Activated CD4-positive, alpha-beta T cell treated with anti-CD3 and anti-CD28 coated beads for 36 hours (primary cell): ENCODE results near the gene NUDCD3. TPM values are rescaled to one million over a fixed set of nuclear protein-coding genes. Genes with fewer than 3 reads are reported as not detected.

Experiments used
- ATAC-seq: fragments of 200-7000 bp; cut with Tn5 transposase; one replicate; pipeline ENCODE4 v1.10.0; 2021; ENCODE audit warnings: mild to moderate bottlenecking, moderate library complexity
- CTCF ChIA-PET: fragments of 350-600 bp; sonication (Branson Sonifier 250); formaldehyde crosslinking; loops from one replicate; lab custom pipeline; 2021; ENCODE audit warnings: antibody characterized with exemption; lab: Charles Lee
- POLR2A ChIA-PET: fragments of 350-600 bp; sonication (Branson Sonifier 250); formaldehyde crosslinking; loops from one replicate; lab custom pipeline; 2021; ENCODE audit warnings: antibody characterized with exemption, inconsistent platforms; lab: Charles Lee
- DNase-seq: peaks from one replicate; pipeline ENCODE4 v3.0.0-alpha.2; 2020
- H3K27ac Mint-ChIP-seq: one replicate; pipeline ENCODE4 v1.8.0; 2021; ENCODE audit warnings: mixed read lengths
- H3K27me3 Mint-ChIP-seq: one replicate; pipeline ENCODE4 v1.8.0; 2021; ENCODE audit warnings: mixed read lengths
- H3K36me3 Mint-ChIP-seq: one replicate; pipeline ENCODE4 v1.8.0; 2021; ENCODE audit warnings: low read depth, mixed read lengths
- H3K4me1 Mint-ChIP-seq: one replicate; pipeline ENCODE4 v1.8.0; 2021; ENCODE audit warnings: mixed read lengths
- H3K4me3 Mint-ChIP-seq: one replicate; pipeline ENCODE4 v1.8.0; 2021; ENCODE audit warnings: mild to moderate bottlenecking, moderate library complexity, mixed read lengths
- H3K9me3 Mint-ChIP-seq: one replicate; pipeline ENCODE4 v1.8.0; 2021; ENCODE audit warnings: low read depth, mixed read lengths
- intact Hi-C, 2 experiments: fragments of 100-400 bp; cut with DNase I in 1 of 2; cut with micrococcal nuclease in 1 of 2; formaldehyde crosslinking; loops; one replicate each; pipeline versions ENCODE4 v1.14.2 to v1.15.1; 2022 to 2024; cut with DNase I, micrococcal nuclease
- total RNA-seq, 2 experiments: library from RNA; stranded (reverse); gene quantifications; one replicate each; pipeline ENCODE4 v1.2.3, GENCODE V29; 2021

NUDCD3 gene
- total RNA-seq, 2 experiments from 2014 or later, result 70.3 to 77.6 TPM

DNA sequence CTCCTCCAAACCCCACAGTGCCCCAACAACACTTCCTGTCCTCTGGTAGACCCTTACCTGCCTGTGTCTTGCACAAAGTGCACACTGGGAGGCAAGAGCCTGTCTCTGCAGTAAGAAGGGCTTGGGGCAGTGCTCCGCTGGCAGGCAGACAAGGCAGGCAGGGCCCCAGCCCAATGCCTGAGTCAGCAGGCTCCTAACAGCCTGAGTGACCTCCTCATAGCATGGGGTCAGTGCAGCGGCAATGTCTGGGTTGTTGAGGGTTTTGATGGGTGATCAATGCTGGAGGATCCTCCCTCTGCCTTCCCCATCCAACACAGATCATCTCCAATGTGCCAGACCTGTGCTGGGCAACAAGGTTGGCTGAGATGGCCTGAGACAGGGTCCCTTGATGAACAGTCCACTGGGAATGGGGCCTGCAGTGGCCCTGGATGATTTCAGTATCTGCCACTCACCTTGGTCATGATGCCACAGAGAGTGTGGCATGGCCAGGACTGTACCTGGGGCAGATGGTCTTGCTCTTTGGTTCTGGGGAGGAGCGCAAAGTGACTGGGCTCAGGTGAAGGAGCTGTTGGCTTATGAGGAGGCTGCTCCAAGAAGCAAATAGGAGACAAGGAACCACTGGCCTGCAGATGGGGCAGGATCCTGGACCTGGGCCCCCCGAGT lies 109.5 kb downstream of the NUDCD3 start:
- H3K4me3 Mint-ChIP-seq, result no peak overlapping the region
- peaks cover 3% of the 10 kb centered on the region for H3K36me3 Mint-ChIP-seq
- ATAC-seq, result no peak
- CTCF ChIA-PET, result interaction anchor here (0.7 kb wide), 1 partner anchor 10 kb away, joined by 3 read pairs; no protein-coding TSS in a partner anchor
- no peaks in the 10 kb centered on the region for H3K4me1 Mint-ChIP-seq
- H3K9me3 Mint-ChIP-seq, result no peaks in the 10 kb centered on the region
- H3K27me3 Mint-ChIP-seq, result no peaks in the 10 kb centered on the region
- POLR2A ChIA-PET, result no interaction called here
- intact Hi-C loops, result no loop called here
- H3K27ac Mint-ChIP-seq, result no peak overlapping the region
- no peak for DNase-seq

- ATAC-seq (no peak), DNase-seq (no peak)
- ChIA-PET POLR2A (no interaction called here), CTCF (no interaction called here)
- no peaks in the 10 kb centered on the region for H3K4me1 Mint-ChIP-seq
- intact Hi-C loops, result no loop called here
- no peak overlapping the region for H3K4me3 Mint-ChIP-seq
- H3K9me3 Mint-ChIP-seq, result no peaks in the 10 kb centered on the region
- no peak overlapping the region for H3K27ac Mint-ChIP-seq
- no peaks in the 10 kb centered on the region for H3K27me3 Mint-ChIP-seq
- peaks cover 3% of the 10 kb centered on the region for H3K36me3 Mint-ChIP-seq
Observed at GRCh38 chr7:44380189-44380830, 110.1 kb downstream of the NUDCD3 start.

DNA sequence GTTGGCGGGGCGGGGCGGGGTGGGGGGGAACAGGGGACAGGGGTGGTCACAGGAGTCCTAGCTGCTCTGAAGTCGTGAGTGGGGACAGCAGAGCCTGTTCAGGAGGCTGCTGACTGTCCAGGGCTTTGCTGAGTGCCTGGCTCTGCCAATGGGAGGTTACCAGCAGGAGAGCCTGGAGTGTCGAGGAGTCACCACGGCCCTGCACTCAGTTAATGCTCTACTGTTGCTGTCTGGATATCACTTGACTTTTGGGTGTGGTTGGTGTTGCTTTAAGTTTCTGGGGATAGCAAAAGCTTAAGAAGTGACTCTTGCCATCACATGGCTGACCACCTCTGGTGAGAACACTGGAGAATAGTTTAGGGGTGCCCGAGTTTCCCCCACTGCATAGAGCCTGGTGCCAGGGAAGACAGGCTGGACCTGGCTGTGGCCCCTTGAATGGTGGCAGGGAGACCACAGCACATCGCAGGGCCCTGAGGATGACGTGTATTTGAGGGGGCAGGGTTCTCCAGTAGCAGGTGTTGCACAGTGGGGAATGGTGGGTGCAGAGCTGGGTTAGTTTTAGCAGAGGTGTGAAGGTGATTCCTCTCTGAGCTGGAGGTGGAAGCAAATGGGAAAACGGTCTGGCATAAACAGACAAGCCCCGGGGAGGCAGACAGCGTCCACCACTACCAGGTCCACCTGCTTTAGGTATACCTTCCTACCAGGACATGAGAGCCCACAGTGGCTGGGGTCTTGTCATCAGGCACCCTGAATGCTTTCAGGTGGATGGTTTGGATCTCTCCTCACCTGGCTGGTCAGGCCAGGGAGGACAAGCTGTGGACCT lies 110.9 kb downstream of the NUDCD3 start:
- H3K9me3 Mint-ChIP-seq, result no peaks in the 10 kb centered on the region
- H3K27me3 Mint-ChIP-seq, result no peaks in the 10 kb centered on the region
- CTCF ChIA-PET, result interaction anchor here (0.5 to 1.4 kb wide), 2 partner anchors 186 to 1242 kb away, joined by 3 to 4 read pairs; no protein-coding TSS in a partner anchor
- intact Hi-C loops, result no loop called here
- no peak overlapping the region for H3K27ac Mint-ChIP-seq
- no peak for DNase-seq
- no peak for ATAC-seq
- no peak overlapping the region for H3K4me3 Mint-ChIP-seq
- H3K36me3 Mint-ChIP-seq, result no peaks in the 10 kb centered on the region
- POLR2A ChIA-PET, result no interaction called here
- no peaks in the 10 kb centered on the region for H3K4me1 Mint-ChIP-seq

GRCh38 chr7:44378744-44379143 lies 111.7 kb downstream of the NUDCD3 start:
- CTCF ChIA-PET, result interaction anchor here (1.4 kb wide), 1 partner anchor 187 kb away, joined by 3 read pairs; no protein-coding TSS in a partner anchor
- no peaks in the 10 kb centered on the region for H3K9me3 Mint-ChIP-seq
- H3K27ac Mint-ChIP-seq, result no peak overlapping the region

DNA sequence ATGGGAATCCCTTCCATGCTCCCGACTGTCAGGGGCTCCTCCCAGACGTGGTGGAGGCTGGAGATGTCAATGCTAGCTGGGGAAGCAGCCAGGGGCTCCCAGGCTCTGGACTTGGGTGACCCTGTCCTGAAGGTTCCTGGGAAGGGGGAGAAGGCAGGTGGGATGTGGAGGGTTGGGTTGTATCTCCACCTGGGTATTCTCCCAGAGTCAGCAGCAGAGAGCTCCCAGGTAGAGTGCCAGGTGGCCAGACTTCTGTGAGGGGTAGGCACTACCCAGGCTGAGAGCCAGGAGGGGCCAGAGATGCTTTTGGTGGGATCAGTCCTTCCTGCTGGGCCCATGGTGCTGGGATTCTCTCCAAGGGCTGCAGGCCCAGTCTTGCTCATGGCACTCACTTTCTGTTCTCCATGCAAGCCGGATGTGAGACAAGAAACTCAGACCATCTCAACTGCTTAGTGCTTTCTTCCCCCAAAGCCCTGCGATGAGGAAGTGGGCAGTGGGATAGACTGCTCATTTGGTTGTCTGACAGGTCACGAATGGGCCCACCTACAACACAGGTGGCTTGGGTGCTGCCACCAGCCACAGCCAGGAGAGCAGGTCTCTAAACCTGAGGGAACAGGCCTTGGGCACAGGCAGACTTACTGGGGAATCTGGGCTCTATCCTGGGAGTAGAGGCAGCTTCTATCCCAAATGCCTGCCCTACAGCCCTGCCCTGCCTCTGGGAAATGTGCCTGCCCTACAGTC lies 112.6 kb downstream of the NUDCD3 start:
- no peaks in the 10 kb centered on the region for H3K9me3 Mint-ChIP-seq
- POLR2A ChIA-PET, result no interaction called here
- intact Hi-C loops, result no loop called here
- ATAC-seq (no peak), DNase-seq (no peak)
- H3K4me3 Mint-ChIP-seq, result no peak overlapping the region
- H3K27ac Mint-ChIP-seq, result no peak overlapping the region
- H3K27me3 Mint-ChIP-seq, result peaks cover 2% of the 10 kb centered on the region
- CTCF ChIA-PET, result interaction anchor here (0.5 to 1.3 kb wide), 3 partner anchors 13 to 806 kb away, joined by 3 read pairs; no protein-coding TSS in a partner anchor
- no peaks in the 10 kb centered on the region for H3K36me3 Mint-ChIP-seq
- no peaks in the 10 kb centered on the region for H3K4me1 Mint-ChIP-seq

More at GRCh38 chr7:44378744-44379143, 111.7 kb downstream of the NUDCD3 start:
- H3K36me3 Mint-ChIP-seq, result no peaks in the 10 kb centered on the region
- H3K4me3 Mint-ChIP-seq, result no peak overlapping the region
- POLR2A ChIA-PET, result no interaction called here
- no peaks in the 10 kb centered on the region for H3K4me1 Mint-ChIP-seq
- intact Hi-C loops, result no loop called here
- H3K27me3 Mint-ChIP-seq, result no peaks in the 10 kb centered on the region
- no peak for ATAC-seq
- DNase-seq, result no peak

DNA sequence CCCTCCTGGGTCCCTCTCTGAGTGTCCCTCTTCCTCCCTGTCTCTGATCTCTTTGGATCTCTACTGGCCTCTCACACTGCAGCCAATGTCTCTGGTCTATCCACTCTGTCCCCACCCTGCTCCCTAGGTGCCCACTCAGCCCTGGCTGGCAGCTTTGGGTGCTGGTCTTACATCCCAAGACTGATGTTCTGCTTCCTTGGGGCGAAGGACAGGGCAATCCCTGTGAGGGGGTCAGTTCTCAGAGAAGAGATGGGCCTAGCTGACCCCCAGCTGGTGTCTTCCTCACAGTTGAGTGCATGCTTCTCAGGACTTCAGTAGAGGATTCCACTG lies 113.4 kb downstream of the NUDCD3 start:
- intact Hi-C loops, result no loop called here
- ChIA-PET CTCF (interaction anchor here (0.6 to 1.3 kb wide), 2 partner anchors 12 to 104 kb away, joined by 3 read pairs; no protein-coding TSS in a partner anchor), POLR2A (no interaction called here)
- Mint-ChIP-seq H3K27me3 (peaks cover 2% of the 10 kb centered on the region), H3K9me3 (no peaks in the 10 kb centered on the region), H3K4me3 (no peak overlapping the region), H3K36me3 (no peaks in the 10 kb centered on the region), H3K4me1 (peaks cover 3% of the 10 kb centered on the region), H3K27ac (no peak overlapping the region)
- DNase-seq (no peak), ATAC-seq (no peak)

DNA sequence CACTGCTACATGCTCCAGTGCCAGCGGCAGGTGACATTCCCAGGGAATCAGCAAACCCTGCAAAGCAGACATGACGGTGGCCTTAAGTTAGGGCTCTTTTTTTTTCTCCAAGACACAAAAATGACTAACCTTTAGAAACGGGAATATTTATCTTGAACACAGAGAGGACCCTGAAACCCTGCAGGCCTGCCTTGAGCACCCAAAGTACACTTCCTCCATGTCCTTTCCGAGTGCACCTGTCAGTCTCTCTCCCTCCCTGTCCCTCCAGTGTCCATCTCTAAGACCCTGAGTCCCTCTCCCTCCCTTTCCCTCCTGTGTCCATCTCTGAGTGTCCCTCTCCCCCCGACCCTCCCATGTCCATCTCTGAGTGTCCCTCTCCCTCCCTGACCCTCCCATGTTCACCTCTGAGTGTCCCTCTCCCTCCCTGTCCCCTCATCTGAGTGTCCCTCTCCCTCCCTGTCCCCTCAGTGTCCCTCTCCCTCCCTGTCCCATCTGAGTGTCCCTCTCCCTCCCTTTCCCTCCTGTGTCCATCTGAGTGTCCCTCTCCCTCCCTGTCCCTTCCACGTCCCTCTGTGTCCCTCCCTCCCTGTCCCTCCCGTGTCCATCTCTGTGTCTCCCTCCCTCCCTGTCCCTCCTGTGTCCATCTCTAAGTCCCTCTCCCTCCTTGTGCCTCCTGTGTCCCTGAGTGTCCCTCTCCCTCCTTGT lies 113.9 kb downstream of the NUDCD3 start:
- Mint-ChIP-seq H3K4me1 (peaks cover 3% of the 10 kb centered on the region), H3K4me3 (no peak overlapping the region), H3K27me3 (peaks cover 2% of the 10 kb centered on the region), H3K36me3 (no peaks in the 10 kb centered on the region), H3K9me3 (no peaks in the 10 kb centered on the region), H3K27ac (no peak overlapping the region)
- ChIA-PET CTCF (no interaction called here), POLR2A (no interaction called here)
- intact Hi-C loops, result no loop called here
- no peak for ATAC-seq
- DNase-seq, result no peak

DNA sequence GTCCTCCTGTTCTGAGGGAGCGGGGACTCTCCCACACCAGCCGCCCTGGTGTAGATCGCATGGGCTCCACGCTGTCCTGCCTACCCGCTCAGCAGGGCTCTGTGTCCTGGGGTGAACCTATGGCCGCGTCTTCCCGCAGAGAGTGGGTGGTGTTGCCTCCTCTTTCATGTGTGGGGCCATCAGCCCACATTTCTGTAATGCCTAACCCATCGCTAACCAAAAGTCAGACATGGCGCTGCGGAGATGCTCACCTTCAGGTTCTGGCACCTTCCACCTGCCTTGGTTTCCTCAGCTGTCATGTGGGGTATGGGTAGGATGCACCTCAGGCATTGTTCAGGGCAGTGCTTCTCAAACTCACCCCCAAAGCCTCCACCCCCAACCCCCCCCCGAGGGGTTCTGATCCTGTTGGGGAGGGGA lies 114.5 kb downstream of the NUDCD3 start:
- ChIA-PET POLR2A (no interaction called here), CTCF (no interaction called here)
- intact Hi-C loops, result no loop called here
- no peaks in the 10 kb centered on the region for H3K9me3 Mint-ChIP-seq
- DNase-seq (no peak), ATAC-seq (no peak)
- no peaks in the 10 kb centered on the region for H3K36me3 Mint-ChIP-seq
- peaks cover 3% of the 10 kb centered on the region for H3K4me1 Mint-ChIP-seq
- no peak overlapping the region for H3K4me3 Mint-ChIP-seq
- H3K27ac Mint-ChIP-seq, result no peak overlapping the region
- peaks cover 4% of the 10 kb centered on the region for H3K27me3 Mint-ChIP-seq

- ATAC-seq (no peak), DNase-seq (peak; percentile 30)
- Mint-ChIP-seq H3K9me3 (no peaks in the 10 kb centered on the region), H3K4me1 (peaks cover 3% of the 10 kb centered on the region), H3K27ac (no peak overlapping the region), H3K4me3 (no peak overlapping the region), H3K27me3 (peaks cover 4% of the 10 kb centered on the region), H3K36me3 (no peaks in the 10 kb centered on the region)
- POLR2A ChIA-PET, result no interaction called here
- intact Hi-C loops, result no loop called here
- CTCF ChIA-PET, result no interaction called here
Observed at GRCh38 chr7:44375236-44375699, 115.2 kb downstream of the NUDCD3 start.

DNA sequence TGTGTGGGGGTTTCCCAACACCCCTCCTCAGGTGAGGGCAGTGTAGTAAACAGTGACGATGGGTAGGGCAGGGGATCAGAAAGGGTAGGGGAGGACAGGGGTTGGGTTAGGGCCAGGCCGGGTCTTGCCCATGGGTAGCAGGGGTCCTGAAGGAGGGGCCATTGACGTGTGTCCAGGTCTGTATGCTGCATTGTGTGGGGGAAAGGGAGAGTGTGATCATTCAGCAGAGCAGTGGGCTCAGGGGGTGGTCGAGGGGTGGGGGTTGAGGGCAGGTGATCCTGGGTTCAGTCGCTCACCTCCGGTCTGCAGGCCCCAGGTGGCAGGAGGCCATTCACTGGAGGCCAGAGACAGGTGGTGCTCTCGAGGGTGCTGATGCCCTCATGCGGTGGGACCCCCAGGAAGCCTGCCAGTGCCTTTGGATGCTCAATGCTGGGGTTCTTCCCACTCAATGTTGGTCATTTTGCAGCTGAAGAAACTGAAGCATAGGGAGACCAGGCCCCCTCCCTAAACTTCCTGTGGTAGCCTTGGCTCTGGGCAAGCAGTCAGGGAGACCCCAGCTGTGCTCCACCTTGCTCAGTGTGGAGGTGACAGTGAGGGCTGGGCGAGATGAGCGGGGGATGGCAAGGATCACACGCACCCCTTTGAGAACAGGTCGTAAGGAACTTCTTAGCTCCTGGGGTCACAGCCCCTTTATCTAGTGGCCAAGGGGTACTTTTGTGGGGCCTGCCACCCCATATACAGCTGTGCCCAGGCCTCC lies 116.3 kb downstream of the NUDCD3 start:
- ATAC-seq, result no peak
- CTCF ChIA-PET, result interaction anchor here (1.0 to 2.0 kb wide), 2 partner anchors 10 to 160 kb away, joined by 4 to 7 read pairs; no protein-coding TSS in a partner anchor
- Mint-ChIP-seq H3K4me3 (no peak overlapping the region), H3K36me3 (no peaks in the 10 kb centered on the region), H3K27me3 (peaks cover 5% of the 10 kb centered on the region), H3K4me1 (peaks cover 6% of the 10 kb centered on the region), H3K9me3 (no peaks in the 10 kb centered on the region), H3K27ac (no peak overlapping the region)
- POLR2A ChIA-PET, result no interaction called here
- no peak for DNase-seq
- intact Hi-C loops, result no loop called here
